ENCODE results near the gene SPAG16. TPM values are rescaled to one million over a fixed set of nuclear protein-coding genes. Genes with fewer than 3 reads are reported as not detected.

Gene SPAG16
- polyA plus RNA-seq, 1 of the 3 experiments (the other 2 are of a cell fraction), result 29.5 TPM

GRCh38 chr2:214077727-214078126, 793.5 kb downstream of the SPAG16 start:
- WGBS (ENCODE audit: low lambda C conversion rate), result 83% methylated on average over 1 of the region's 1 CpG
- H3K4me1 ChIP-seq (ENCODE audit: control insufficient read depth in 1 of 2, insufficient read depth in 2 of 2, low read depth in 1 of 2, low read length in 1 of 2), result no peaks in the 10 kb centered on the region
- H3K4me2 ChIP-seq, result no peak overlapping the region
- H4K20me1 ChIP-seq (ENCODE audit: insufficient read depth), result no peaks in the 10 kb centered on the region
- no peaks in the 10 kb centered on the region for H3K27me3 ChIP-seq (ENCODE audit: insufficient read depth)
- H3K36me3 ChIP-seq (replicated peaks in 1 of 2; ENCODE audit: control insufficient read depth in 1 of 2, insufficient read depth in 2 of 2, low read length in 1 of 2), result no peaks in the 10 kb centered on the region
- ChIA-PET CTCF (no interaction called here), POLR2A (no interaction called here)
- H3K4me3 ChIP-seq (ENCODE audit: low read depth in 2 of 2, low read length in 1 of 2), result no peak overlapping the region
- no peaks in the 10 kb centered on the region for H3K9me2 ChIP-seq
- TF ChIP-seq RAD21 (IDR thresholded peaks at IDR 0.05; ENCODE audit: low read length), result no peak
- TF ChIP-seq IRF3 (IDR thresholded peaks at IDR 0.05; ENCODE audit: low read depth, low read length), result no peak
- no peak for TF ChIP-seq CHD2 (IDR thresholded peaks at IDR 0.05; ENCODE audit: low read length, partially characterized antibody)
- TF ChIP-seq FOXM1 (IDR thresholded peaks at IDR 0.05; ENCODE audit: low read depth), result no peak
- no peak for TF ChIP-seq USF1 (IDR thresholded peaks at IDR 0.05; ENCODE audit: borderline replicate concordance, low read depth)
- TF ChIP-seq FOSL2 (IDR thresholded peaks at IDR 0.05; ENCODE audit: borderline replicate concordance, low read depth), result no peak
- TF ChIP-seq YY1 (IDR thresholded peaks at IDR 0.05; ENCODE audit: low read depth), result no peak
- TF ChIP-seq NRF1 (IDR thresholded peaks at IDR 0.05; ENCODE audit: low read depth, low read length), result no peak
- no peak for TF ChIP-seq RFX5 (IDR thresholded peaks at IDR 0.05; ENCODE audit: low read length)
- no peak for TF ChIP-seq PBX3 (IDR thresholded peaks at IDR 0.05)
- no peak for TF ChIP-seq NFIC (IDR thresholded peaks at IDR 0.05; ENCODE audit: borderline replicate concordance)
- no peak for TF ChIP-seq EP300 (IDR thresholded peaks at IDR 0.05; ENCODE audit: borderline replicate concordance in 1 of 2, low read depth in 1 of 2, low read length in 1 of 2)
- no peak for TF ChIP-seq TEAD4 (IDR thresholded peaks at IDR 0.05; ENCODE audit: borderline replicate concordance, insufficient read depth)
- TF ChIP-seq POLR2AphosphoS5 (IDR thresholded peaks at IDR 0.05; ENCODE audit: low read depth, low read length), result no peak
- H3K27ac ChIP-seq (ENCODE audit: low read depth in 2 of 2, low read length in 1 of 2), result no peak overlapping the region
- H3K9ac ChIP-seq, result no peak overlapping the region
- no peaks in the 10 kb centered on the region for H3K79me2 ChIP-seq (ENCODE audit: insufficient read depth)
- no peaks in the 10 kb centered on the region for H3F3A ChIP-seq (replicated peaks; ENCODE audit: insufficient read depth)
- H3K9me3 ChIP-seq, result no peaks in the 10 kb centered on the region
- no peak for DNase-seq
- no peak overlapping the region for H2AFZ ChIP-seq (ENCODE audit: low read depth)

GRCh38 chr2:214079032-214079431, 794.8 kb downstream of the SPAG16 start:
- Histone ChIP-seq H3K27ac (ENCODE audit: low read depth in 2 of 2, low read length in 1 of 2) (no peak overlapping the region), H3K79me2 (ENCODE audit: insufficient read depth) (no peaks in the 10 kb centered on the region), H3K4me1 (ENCODE audit: control insufficient read depth in 1 of 2, insufficient read depth in 2 of 2, low read depth in 1 of 2, low read length in 1 of 2) (no peaks in the 10 kb centered on the region), H3K9ac (no peak overlapping the region), H2AFZ (ENCODE audit: low read depth) (no peak overlapping the region), H4K20me1 (ENCODE audit: insufficient read depth) (no peaks in the 10 kb centered on the region), H3K36me3 (replicated peaks in 1 of 2; ENCODE audit: control insufficient read depth in 1 of 2, insufficient read depth in 2 of 2, low read length in 1 of 2) (no peaks in the 10 kb centered on the region), H3K9me2 (no peaks in the 10 kb centered on the region), H3K27me3 (ENCODE audit: insufficient read depth) (no peaks in the 10 kb centered on the region), H3K4me2 (no peak overlapping the region), H3K4me3 (ENCODE audit: low read depth in 2 of 2, low read length in 1 of 2) (no peak overlapping the region), H3K9me3 (no peaks in the 10 kb centered on the region), H3F3A (replicated peaks; ENCODE audit: insufficient read depth) (no peaks in the 10 kb centered on the region)
- TF ChIP-seq REST (IDR thresholded peaks at IDR 0.05; ENCODE audit: low read depth, low read length), result no peak
- TF ChIP-seq TEAD4 (IDR thresholded peaks at IDR 0.05; ENCODE audit: borderline replicate concordance, insufficient read depth), result no peak
- peak; percentile 34; the same call in 1 of the 2 replicates for TF ChIP-seq CTCF (IDR thresholded peaks at IDR 0.05)
- TF ChIP-seq POLR2AphosphoS5 (IDR thresholded peaks at IDR 0.05; ENCODE audit: low read depth, low read length), result no peak
- no peak for TF ChIP-seq SIN3A (IDR thresholded peaks at IDR 0.05; ENCODE audit: borderline replicate concordance, low read depth, low read length)
- TF ChIP-seq YY1 (IDR thresholded peaks at IDR 0.05; ENCODE audit: low read depth), result no peak
- TF ChIP-seq RAD21 (IDR thresholded peaks at IDR 0.05; ENCODE audit: low read length), result peak; percentile 49
- POLR2A ChIA-PET, result interaction anchor here (0.6 kb wide), 1 partner anchor 490 kb away, joined by 3 read pairs; no protein-coding TSS in a partner anchor
- DNase-seq, result no peak
- CTCF ChIA-PET, result interaction anchor here (0.6 to 1.5 kb wide), 3 partner anchors 9 to 332 kb away, joined by 3 to 6 read pairs (median 3); partner anchors contain the start of gene VWC2L
- WGBS (ENCODE audit: low lambda C conversion rate), result 90% methylated on average over 2 of the region's 2 CpGs
